PFSK-1 (cell line): ENCODE measurements around the gene HPF1.

ENCODE experiments used
- FOXP2 ChIP-seq: optimal IDR thresholded peaks from 2 replicates; pipeline ENCODE3; 2011; ENCODE audit warnings: borderline replicate concordance, control low read depth, inconsistent platforms; ENCODE audit not compliant: insufficient read depth; ENCODE audit errors: extremely low read length, extremely low read depth
- POLR2AphosphoS5 ChIP-seq: IDR thresholded peaks from 2 replicates; pipeline ENCODE4 v1.6.1; 2012; ENCODE audit warnings: low read depth, mild to moderate bottlenecking, control low read depth, low read length, moderate library complexity
- REST ChIP-seq, 2 experiments: IDR thresholded peaks; 2 replicates each; pipeline versions ENCODE4 v1.6.1 to v1.8.0; 2011 to 2012; ENCODE audit warnings: low read depth in 2 of 2, low read length in 2 of 2, control low read depth in 1 of 2, inconsistent platforms in 1 of 2, mild to moderate bottlenecking in 1 of 2, moderate library complexity in 1 of 2; ENCODE audit not compliant: insufficient read depth in 1 of 2
- SIN3A ChIP-seq: IDR thresholded peaks from 2 replicates; pipeline ENCODE4 v1.6.1; 2012; ENCODE audit warnings: mild to moderate bottlenecking, low read length, moderate library complexity, borderline replicate concordance; ENCODE audit not compliant: insufficient read depth
- TAF1 ChIP-seq: IDR thresholded peaks from 2 replicates; pipeline ENCODE4 v1.6.1; 2012; ENCODE audit warnings: low read length, control low read depth, borderline replicate concordance; ENCODE audit not compliant: insufficient read depth

Gene HPF1

DNA sequence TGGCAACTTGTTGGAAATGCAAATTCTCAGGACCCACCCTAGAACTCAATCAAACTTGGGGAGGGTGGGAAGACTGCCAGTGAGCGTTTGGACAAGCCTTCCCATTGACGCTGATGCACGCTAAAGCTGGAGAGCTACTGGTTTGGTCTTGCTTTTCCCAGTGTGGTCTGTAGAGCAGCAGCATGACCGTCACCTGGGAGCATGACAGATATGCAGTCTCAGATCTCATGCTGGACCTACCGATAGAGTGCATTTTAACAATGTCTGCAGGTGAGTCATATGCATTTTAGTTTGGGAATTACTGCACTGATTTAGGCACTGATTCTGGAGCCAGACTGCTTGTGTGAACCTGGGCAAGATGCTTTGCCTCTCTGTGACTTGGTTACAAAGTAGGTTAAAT lies 27.2 kb downstream of the HPF1 start:
- TF ChIP-seq SIN3A (no peak), POLR2AphosphoS5 (no peak), REST (IDR thresholded peaks at IDR 0.05; ENCODE audit: insufficient read depth in 1 of 2, low read depth in 2 of 2, low read length in 2 of 2) (no peak), FOXP2 (no peak), TAF1 (no peak)

DNA sequence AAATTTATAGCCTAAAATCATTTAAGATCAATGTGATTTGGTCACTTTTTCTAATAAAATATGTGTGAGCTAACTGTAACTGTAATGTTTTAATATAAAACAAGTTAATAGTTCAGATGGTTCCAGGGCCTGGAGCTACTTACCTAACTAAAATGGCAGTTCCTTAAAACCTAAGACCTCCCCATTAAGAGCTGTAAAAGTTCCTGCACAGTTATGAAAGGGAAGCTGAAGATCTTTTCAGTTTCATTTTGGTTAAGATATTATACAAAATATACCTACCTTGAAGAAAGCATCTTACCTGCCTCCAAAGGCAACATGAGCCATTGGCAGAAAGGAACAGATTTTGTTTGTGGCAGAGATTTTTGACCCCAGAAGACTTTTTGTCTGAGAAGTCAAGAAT lies 30.1 kb downstream of the HPF1 start:
- TF ChIP-seq POLR2AphosphoS5, result no peak
- TF ChIP-seq FOXP2, result no peak
- no peak for TF ChIP-seq REST (IDR thresholded peaks at IDR 0.05; ENCODE audit: insufficient read depth in 1 of 2, low read depth in 2 of 2, low read length in 2 of 2)
- no peak for TF ChIP-seq TAF1
- TF ChIP-seq SIN3A, result no peak

- TF ChIP-seq TAF1, result no peak
- TF ChIP-seq REST (IDR thresholded peaks at IDR 0.05; ENCODE audit: insufficient read depth in 1 of 2, low read depth in 2 of 2, low read length in 2 of 2), result no peak
- TF ChIP-seq POLR2AphosphoS5, result no peak
- no peak for TF ChIP-seq SIN3A
- no peak for TF ChIP-seq FOXP2
These were observed 33.5 kb downstream of the HPF1 start for GRCh38 chr4:169724260-169724659.

DNA sequence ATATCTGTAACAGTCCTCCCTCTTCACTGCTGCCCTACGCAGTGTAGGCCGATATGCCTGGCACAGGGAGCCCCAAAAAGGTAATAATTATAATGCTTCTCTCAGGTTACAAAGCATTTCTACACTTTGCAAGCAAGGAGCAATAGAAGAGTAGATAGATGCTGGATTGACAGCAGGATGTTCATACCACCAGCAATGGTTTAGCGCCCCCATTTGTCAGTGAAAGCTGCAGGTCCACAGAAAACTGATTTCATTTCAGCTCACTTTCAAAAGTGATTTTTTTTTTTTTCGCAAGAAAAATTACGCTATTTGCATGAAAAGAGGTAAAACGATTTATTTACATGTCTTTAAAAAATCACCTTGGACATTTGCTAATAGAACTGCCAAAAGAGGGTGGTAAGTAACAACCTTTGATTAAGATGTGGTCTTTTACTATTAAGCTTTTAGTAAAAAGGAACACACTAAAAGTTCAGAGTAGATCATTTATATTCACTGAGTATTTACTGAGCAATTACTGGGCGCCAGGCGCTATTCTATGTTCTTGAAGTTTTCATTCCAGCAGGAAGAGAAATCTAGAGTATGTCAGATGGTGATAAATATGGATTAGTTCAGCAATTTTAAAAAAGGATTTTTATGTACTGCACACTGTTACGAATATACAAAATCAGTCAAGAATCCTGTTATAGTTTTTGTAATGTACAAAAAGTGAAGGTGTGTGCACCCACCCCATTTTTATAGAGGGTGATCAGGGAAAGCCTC lies 34.4 kb downstream of the HPF1 start:
- TF ChIP-seq POLR2AphosphoS5, result no peak
- no peak for TF ChIP-seq FOXP2
- TF ChIP-seq TAF1, result no peak
- no peak for TF ChIP-seq SIN3A
- TF ChIP-seq REST (IDR thresholded peaks at IDR 0.05; ENCODE audit: insufficient read depth in 1 of 2, low read depth in 2 of 2, low read length in 2 of 2), result no peak

- TF ChIP-seq TAF1 (no peak), SIN3A (no peak), POLR2AphosphoS5 (no peak), FOXP2 (no peak), REST (IDR thresholded peaks at IDR 0.05; ENCODE audit: insufficient read depth in 1 of 2, low read depth in 2 of 2, low read length in 2 of 2) (no peak)
These were observed 37.2 kb downstream of the HPF1 start for GRCh38 chr4:169720529-169720928.
